K562 (cell line): ENCODE results near the gene FRMD5. TPM values are rescaled to one million over a fixed set of nuclear protein-coding genes. Genes with fewer than 3 reads are reported as not detected.

Experiments
- ATAC-seq: fragments of 200-7000 bp; cut with Tn5 transposase; 3 replicates; pipeline ENCODE4 v1.9.1; 2020; ENCODE audit warnings: moderate library complexity
- BruUV-seq: library from RNA; stranded (reverse); fragments of 400-500 nt; replicated peaks from 2 replicates; lab custom pipeline; 2021; lab: Mats Ljungman, UMichigan
- CTCF ChIA-PET: fragments of 300-600 bp; formaldehyde crosslinking; extraction: SDS; loops from one replicate; lab custom pipeline; 2021; ENCODE audit warnings: low intra/inter-chr PET ratio; lab: Yijun Ruan, JAX
- POLR2A ChIA-PET: fragments of 300-600, 350-650 bp; sonication (Branson Sonifier 250); formaldehyde crosslinking; extraction: SDS; loops from one replicate; lab custom pipeline; 2021; ENCODE audit warnings: antibody characterized with exemption, inconsistent platforms; lab: Yijun Ruan, JAX
- DNase-seq, 4 experiments: peaks; one replicate each; pipeline versions ENCODE4 v3.0.0 to v3.0.0-alpha.2; 2011 to 2018; ENCODE audit warnings: low spot score in 3 of 4, mixed read lengths in 3 of 4; ENCODE audit errors: extremely low read depth in 1 of 4
- FAIRE-seq: peaks from 2 replicates; lab custom pipeline; 2011; peaks lifted over from hg19 to GRCh38; lab: Jason Lieb, UNC
- H2AFZ ChIP-seq: 2 replicates; pipeline ENCODE4 v1.6.0; 2011; ENCODE audit warnings: low read depth, low read length, control low read depth, inconsistent platforms
- H3K27ac ChIP-seq: fragments of 200-600 bp; 3 replicates; pipeline ENCODE4 v1.8.0; 2011; ENCODE audit warnings: low read depth, mild to moderate bottlenecking, control low read depth, inconsistent platforms, low read length, moderate library complexity, mixed read lengths; ENCODE audit errors: extremely low read depth
- H3K27me3 ChIP-seq, 2 experiments: fragments of 300-600 bp in 1 of 2; 2 replicates in 1 of 2; 3 replicates in 1 of 2; pipeline versions ENCODE4 v1.6.0 to v1.8.0; 2011; ENCODE audit warnings: inconsistent platforms in 2 of 2, low read length in 2 of 2, mild to moderate bottlenecking in 1 of 2, mixed read lengths in 1 of 2, moderate library complexity in 1 of 2; ENCODE audit not compliant: control insufficient read depth in 2 of 2, insufficient read depth in 2 of 2
- H3K36me3 ChIP-seq: fragments of 300-600 bp; 3 replicates; pipeline ENCODE4 v1.8.0; 2011; ENCODE audit warnings: mild to moderate bottlenecking, low read length, inconsistent platforms; ENCODE audit not compliant: control insufficient read depth, insufficient read depth
- H3K4me1 ChIP-seq, 2 experiments: fragments of 200-600 bp in 1 of 2; replicated peaks in 1 of 2; 2 replicates in 1 of 2; 3 replicates in 1 of 2; pipeline versions ENCODE4 v1.5.1 to v1.8.0; 2011; ENCODE audit warnings: inconsistent platforms in 2 of 2, low read length in 2 of 2, mild to moderate bottlenecking in 1 of 2, mixed read lengths in 1 of 2, moderate library complexity in 1 of 2; ENCODE audit not compliant: control insufficient read depth in 2 of 2, insufficient read depth in 2 of 2
- H3K4me2 ChIP-seq: 2 replicates; pipeline ENCODE4 v1.6.1; 2011; ENCODE audit warnings: low read length, control low read depth, inconsistent platforms, mixed read lengths; ENCODE audit not compliant: insufficient read depth
- H3K4me3 ChIP-seq: fragments of 200-600 bp; sonication (generic), shearing (Covaris generic); 2 replicates; pipeline ENCODE4 v1.5.1; 2016; ENCODE audit warnings: control low read depth, inconsistent platforms
- H3K79me2 ChIP-seq: fragments of 200-600 bp; 3 replicates; pipeline ENCODE4 v1.8.0; 2011; ENCODE audit warnings: low read length, inconsistent platforms; ENCODE audit not compliant: control insufficient read depth, insufficient read depth
- H3K9ac ChIP-seq, 2 experiments: 2 replicates each; pipeline versions ENCODE4 v1.6.0 to v1.6.1; 2011; ENCODE audit warnings: low read depth in 2 of 2, low read length in 2 of 2, control low read depth in 1 of 2, inconsistent platforms in 1 of 2, mild to moderate bottlenecking in 1 of 2, mixed read lengths in 1 of 2; ENCODE audit not compliant: insufficient read depth in 1 of 2
- H3K9me1 ChIP-seq: one replicate; pipeline ENCODE4 v1.6.0; 2011; ENCODE audit warnings: inconsistent platforms, mild to moderate bottlenecking, low read length, moderate library complexity; ENCODE audit not compliant: control insufficient read depth, insufficient read depth
- H3K9me3 ChIP-seq: replicated peaks from 2 replicates; pipeline ENCODE4 v1.5.1; 2011; ENCODE audit warnings: low read depth, low read length, inconsistent platforms; ENCODE audit not compliant: control insufficient read depth, insufficient read depth
- H4K20me1 ChIP-seq: replicated peaks from 2 replicates; pipeline ENCODE4 v1.6.1; 2011; ENCODE audit warnings: low read length, inconsistent platforms, mixed read lengths; ENCODE audit not compliant: control insufficient read depth, insufficient read depth
- ERF ChIP-seq: fragments of 450-650 bp; formaldehyde crosslinking; IDR thresholded peaks from 2 replicates; pipeline ENCODE4 v1.4.0; 2020; ENCODE audit warnings: mild to moderate bottlenecking, mixed read lengths
- HNRNPK ChIP-seq: fragments of 200-400 bp; formaldehyde crosslinking; IDR thresholded peaks from one replicate; pipeline ENCODE4 v1.6.1; 2018; ENCODE audit warnings: mild to moderate bottlenecking, low read depth, low read length; ENCODE audit not compliant: poor library complexity, severe bottlenecking
- KLF6 ChIP-seq: fragments of 250-450 bp; sonication (Bioruptor Pico); IDR thresholded peaks from 2 replicates; pipeline ENCODE4 v1.4.0; 2020; ENCODE audit warnings: mild to moderate bottlenecking, moderate library complexity, borderline replicate concordance
- MCM3 ChIP-seq: fragments of 450-650 bp; IDR thresholded peaks from 2 replicates; pipeline ENCODE4 v1.6.1; 2016
- MLX ChIP-seq, 2 experiments: fragments of 450-650 bp in 1 of 2; sonication (generic) in 1 of 2; formaldehyde crosslinking; conservative IDR thresholded peaks; 2 replicates each; pipeline versions ENCODE4 v1.4.0 to v1.8.1; 2020 to 2022; ENCODE audit warnings: mild to moderate bottlenecking in 1 of 2, missing genetic modification reagents in 1 of 2
- POLR2AphosphoS2 ChIP-seq: IDR thresholded peaks from 2 replicates; pipeline ENCODE4 v1.6.1; 2012; ENCODE audit warnings: low read length, improper control_type of control experiment
- SFPQ ChIP-seq: fragments of 200-400 bp; formaldehyde crosslinking; IDR thresholded peaks from 2 replicates; pipeline ENCODE4 v1.6.1; 2017; ENCODE audit warnings: mild to moderate bottlenecking, low read depth, low read length, moderate library complexity
- STAT5B ChIP-seq: fragments of 250-450 bp; sonication (Bioruptor Pico); IDR thresholded peaks from 2 replicates; pipeline ENCODE4 v1.8.0; 2021; ENCODE audit warnings: mild to moderate bottlenecking, inconsistent platforms
- TCF3 ChIP-seq: sonication (generic); formaldehyde crosslinking; IDR thresholded peaks from 2 replicates; pipeline ENCODE4 v1.4.0; 2020; ENCODE audit warnings: mild to moderate bottlenecking, missing genetic modification reagents
- ZNF436 ChIP-seq: fragments of 250-450, 450-650 bp; sonication (Bioruptor Pico); formaldehyde crosslinking; IDR thresholded peaks from 2 replicates; pipeline ENCODE4 v1.7.0; 2020; ENCODE audit warnings: mild to moderate bottlenecking
- ZNF445 ChIP-seq: fragments of 250-450 bp; sonication (Bioruptor Pico); IDR thresholded peaks from 2 replicates; pipeline ENCODE4 v1.4.0; 2020; ENCODE audit warnings: low read depth, mild to moderate bottlenecking, moderate library complexity
- WGBS: fragments of 100-300 bp; shearing (Covaris generic); methylation state at CpG from one replicate; pipeline ENCODE4 v1.1.6; 2016; ENCODE audit warnings: low coverage, mixed read lengths; ENCODE audit not compliant: insufficient coverage; ENCODE audit errors: missing lambda C conversion rate; 5-methylcytosine and 5-hydroxymethylcytosine counted together
- in situ Hi-C: fragments of 300-500 bp; cut with MboI; formaldehyde crosslinking; loops from 4 replicates; pipeline ENCODE4 v1.15.0; 2018; ENCODE audit warnings: inconsistent platforms, mixed read lengths
- intact Hi-C: fragments of 100-400 bp; cut with micrococcal nuclease; formaldehyde crosslinking; loops from 2 replicates; pipeline ENCODE4 v1.14.2; 2022
- polyA plus RNA-seq, 8 experiments: library from polyadenylated mRNA; depleted of rRNA in 4 of 8; stranded (reverse) in 5 of 8; unstranded in 3 of 8; fragments of >200 nt; fragmentation: Nextera tagmentation in 2 of 8; fragmentation: Illumina TruSeq in 1 of 8; extraction: Ambion mirVana in 2 of 8; extraction: Trizol in 1 of 8; gene quantifications; 2 replicates each; pipeline versions ENCODE4 v1.2.1 to v1.2.3, GENCODE V29; 2011 to 2014; ENCODE audit warnings: inconsistent platforms in 1 of 8, missing spikeins in 1 of 8
- total RNA-seq, 7 experiments: library from RNA; depleted of rRNA in 6 of 7; stranded (reverse); fragments of >200 nt in 6 of 7; fragmentation: Illumina TruSeq in 2 of 7; extraction: Trizol in 2 of 7; gene quantifications; 2 replicates each; pipeline versions ENCODE4 v1.2.1 to v1.2.3, GENCODE V29; 2011 to 2021; ENCODE audit warnings: low replicate concordance in 1 of 7
- TF ChIP-seq, protein P1 (sequence below): sonication (generic); formaldehyde crosslinking; IDR thresholded peaks from 2 replicates; pipeline ENCODE4 v1.8.1; 2023; ENCODE audit warnings: mild to moderate bottlenecking, missing genetic modification reagents, moderate library complexity

The FRMD5 gene
- total and polyA plus RNA-seq, 9 of the 15 experiments (the other 6 are each of a cell fraction or from before 2014, with no cell fraction given) = 0.13 to 0.38 TPM; not detected in 7

DNA sequence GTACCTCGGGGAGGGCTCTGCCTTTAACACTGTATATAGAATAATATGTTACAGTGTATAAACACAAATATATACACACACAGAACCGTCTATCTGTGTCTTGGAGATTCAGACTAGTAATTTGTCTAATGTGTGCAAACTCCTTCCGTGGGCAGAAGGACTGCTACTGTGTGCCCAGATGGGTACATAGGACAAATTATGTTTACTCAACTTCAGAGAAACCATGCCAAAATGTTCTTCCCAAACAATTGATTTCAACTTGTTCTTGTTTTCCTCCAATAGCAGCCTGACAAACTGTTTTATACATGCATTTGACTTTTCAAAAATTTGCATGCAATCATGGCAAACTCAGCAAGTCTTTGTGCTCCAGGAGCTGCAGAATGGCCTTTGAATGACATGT, 97.5 kb downstream of the FRMD5 start:
- no peaks in the 10 kb centered on the region for H3K9me1 ChIP-seq
- H3K9me3 ChIP-seq = no peaks in the 10 kb centered on the region
- TF ChIP-seq TCF3 (CRISPR knock-in tag) (no peak), KLF6 (CRISPR knock-in tag) (no peak)
- no peak overlapping the region for H2AFZ ChIP-seq
- no TSS peak for BruUV-seq
- H4K20me1 ChIP-seq = no peaks in the 10 kb centered on the region; the same call in 1 of the 2 replicates
- H3K9ac ChIP-seq = no peak overlapping the region
- H3K79me2 ChIP-seq = no peaks in the 10 kb centered on the region
- no peak overlapping the region for H3K4me3 ChIP-seq
- POLR2A ChIA-PET = no interaction called here
- ATAC-seq = no peak
- intact Hi-C loops = no loop called here
- in situ Hi-C loops = no loop called here
- CTCF ChIA-PET = no interaction called here
- no peaks in the 10 kb centered on the region for H3K36me3 ChIP-seq
- no peak for DNase-seq
- H3K27me3 ChIP-seq = no peaks in the 10 kb centered on the region; a peak in 1 of 5 replicates
- FAIRE-seq = no peak
- 0% methylated on average over 3 of the region's 3 CpGs for WGBS
- no peak overlapping the region for H3K4me2 ChIP-seq
- H3K27ac ChIP-seq = no peak overlapping the region
- no peaks in the 10 kb centered on the region for H3K4me1 ChIP-seq

- Histone ChIP-seq H3K79me2 (no peaks in the 10 kb centered on the region), H3K9me3 (no peaks in the 10 kb centered on the region), H3K27me3 (no peaks in the 10 kb centered on the region; a peak in 1 of 5 replicates), H4K20me1 (no peaks in the 10 kb centered on the region; the same call in 1 of the 2 replicates), H3K4me3 (no peak overlapping the region), H3K36me3 (no peaks in the 10 kb centered on the region), H3K27ac (no peak overlapping the region), H3K9me1 (no peaks in the 10 kb centered on the region), H3K9ac (no peak overlapping the region), H3K4me1 (no peaks in the 10 kb centered on the region), H3K4me2 (no peak overlapping the region), H2AFZ (no peak overlapping the region)
- intact Hi-C loops = no loop called here
- in situ Hi-C loops = no loop called here
- DNase-seq (no peak), FAIRE-seq (no peak), ATAC-seq (no peak)
- POLR2A ChIA-PET = no interaction called here
- WGBS = 0% methylated on average over 3 of the region's 3 CpGs
- CTCF ChIA-PET = no interaction called here
- no TSS peak for BruUV-seq
- no peak for TF ChIP-seq MCM3
- TF ChIP-seq ZNF445 (CRISPR knock-in tag) = no peak
- no peak for TF ChIP-seq ZNF436 (CRISPR knock-in tag)
- TF ChIP-seq, protein P1, sequence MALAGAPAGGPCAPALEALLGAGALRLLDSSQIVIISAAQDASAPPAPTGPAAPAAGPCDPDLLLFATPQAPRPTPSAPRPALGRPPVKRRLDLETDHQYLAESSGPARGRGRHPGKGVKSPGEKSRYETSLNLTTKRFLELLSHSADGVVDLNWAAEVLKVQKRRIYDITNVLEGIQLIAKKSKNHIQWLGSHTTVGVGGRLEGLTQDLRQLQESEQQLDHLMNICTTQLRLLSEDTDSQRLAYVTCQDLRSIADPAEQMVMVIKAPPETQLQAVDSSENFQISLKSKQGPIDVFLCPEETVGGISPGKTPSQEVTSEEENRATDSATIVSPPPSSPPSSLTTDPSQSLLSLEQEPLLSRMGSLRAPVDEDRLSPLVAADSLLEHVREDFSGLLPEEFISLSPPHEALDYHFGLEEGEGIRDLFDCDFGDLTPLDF (CRISPR knock-in tag) = no peak
- TF ChIP-seq MLX (CRISPR knock-in tag; conservative IDR thresholded peaks at IDR 0.05) = no peak
- TF ChIP-seq SFPQ = no peak
- TF ChIP-seq STAT5B (CRISPR knock-in tag) = no peak
- no peak for TF ChIP-seq ERF (CRISPR knock-in tag)
- TF ChIP-seq HNRNPK = no peak
- TF ChIP-seq POLR2AphosphoS2 = no peak
Measured at GRCh38 chr15:44096596-44096995, 98.5 kb downstream of the FRMD5 start.
